ENCODE measurements around the gene MCMBP.

Gene MCMBP

GRCh38 chr10:119781498-119781897 is 91.1 kb downstream of the MCMBP start:
- Histone ChIP-seq H3K27ac (replicated peaks) (no peak overlapping the region), H3K27me3 (ENCODE audit: insufficient read depth, poor library complexity, severe bottlenecking) (no peaks in the 10 kb centered on the region), H3K4me3 (replicated peaks; ENCODE audit: insufficient read depth, low read length) (no peak overlapping the region)
- TF ChIP-seq CTCF (IDR thresholded peaks at IDR 0.05; ENCODE audit: insufficient read depth, low read length) (no peak), GABPA (IDR thresholded peaks at IDR 0.05; ENCODE audit: low read depth) (no peak), REST (IDR thresholded peaks at IDR 0.05; ENCODE audit: insufficient replicate concordance, low read depth) (no peak), POLR2AphosphoS5 (IDR thresholded peaks at IDR 0.05; ENCODE audit: low read depth) (no peak), SPI1 (IDR thresholded peaks at IDR 0.05; ENCODE audit: borderline replicate concordance, low read depth) (no peak)
- no peak for DNase-seq (ENCODE audit: low read depth in 1 of 2, low spot score in 1 of 2)

- no peak for DNase-seq (ENCODE audit: low read depth in 1 of 2, low spot score in 1 of 2)
- TF ChIP-seq REST (IDR thresholded peaks at IDR 0.05; ENCODE audit: insufficient replicate concordance, low read depth) (no peak), SPI1 (IDR thresholded peaks at IDR 0.05; ENCODE audit: borderline replicate concordance, low read depth) (no peak), CTCF (IDR thresholded peaks at IDR 0.05; ENCODE audit: insufficient read depth, low read length) (no peak), GABPA (IDR thresholded peaks at IDR 0.05; ENCODE audit: low read depth) (no peak), POLR2AphosphoS5 (IDR thresholded peaks at IDR 0.05; ENCODE audit: low read depth) (no peak)
- Histone ChIP-seq H3K27ac (replicated peaks) (no peak overlapping the region), H3K27me3 (ENCODE audit: insufficient read depth, poor library complexity, severe bottlenecking) (no peaks in the 10 kb centered on the region), H3K4me3 (replicated peaks; ENCODE audit: insufficient read depth, low read length) (no peak overlapping the region)
Observed at GRCh38 chr10:119780879-119781480, 91.7 kb downstream of the MCMBP start.

All from HL-60 (cell line).